GM23338 (cell line): ENCODE data around the gene LRRC26.

Experiments used
- CREB1 ChIP-seq: fragments of 250-450 bp; sonication (Bioruptor Pico); IDR thresholded peaks from 2 replicates; pipeline ENCODE4 v1.5.0; 2020; ENCODE audit warnings: low read depth, mild to moderate bottlenecking, moderate library complexity
- CTCF ChIP-seq, 2 experiments: fragments of 200-600 bp in 1 of 2; sonication (generic) in 1 of 2; conservative IDR thresholded peaks; 2 replicates each; pipeline versions ENCODE4 v1.5.1 to v1.6.1; 2016 to 2017; ENCODE audit warnings: antibody characterized with exemption in 2 of 2, low read depth in 2 of 2, mild to moderate bottlenecking in 2 of 2, moderate library complexity in 1 of 2
- ETS1 ChIP-seq: IDR thresholded peaks from 2 replicates; pipeline ENCODE4 v1.6.1; 2016; ENCODE audit warnings: antibody characterized with exemption
- EZH2 ChIP-seq: fragments of 200-600 bp; sonication (generic); IDR thresholded peaks from one replicate; pipeline ENCODE4 v1.8.0; 2017; ENCODE audit warnings: antibody characterized with exemption, mild to moderate bottlenecking, low read depth; ENCODE audit not compliant: unreplicated experiment
- EZH2phosphoT487 ChIP-seq: fragments of 200-600 bp; sonication (generic); IDR thresholded peaks from one replicate; pipeline ENCODE4 v1.8.1; 2018; ENCODE audit warnings: antibody characterized with exemption; ENCODE audit not compliant: unreplicated experiment
- JUNB ChIP-seq: IDR thresholded peaks from one replicate; pipeline ENCODE4 v1.6.1; 2016; ENCODE audit warnings: antibody characterized with exemption; ENCODE audit not compliant: unreplicated experiment
- NANOG ChIP-seq: IDR thresholded peaks from 2 replicates; pipeline ENCODE4 v1.6.1; 2016; ENCODE audit warnings: antibody characterized with exemption, borderline replicate concordance
- POLR2AphosphoS5 ChIP-seq: IDR thresholded peaks from 2 replicates; pipeline ENCODE4 v1.6.1; 2016; ENCODE audit warnings: antibody characterized with exemption, low read depth
- REST ChIP-seq: IDR thresholded peaks from one replicate; pipeline ENCODE4 v1.6.1; 2018; ENCODE audit warnings: antibody characterized with exemption; ENCODE audit not compliant: unreplicated experiment
- ZNF114 ChIP-seq: fragments of 250-450 bp; sonication (Bioruptor Pico); IDR thresholded peaks from 2 replicates; pipeline ENCODE4 v1.5.0; 2020; ENCODE audit warnings: mild to moderate bottlenecking, moderate library complexity
- ZNF331 ChIP-seq: fragments of 250-450 bp; sonication (Bioruptor Pico); IDR thresholded peaks from 2 replicates; pipeline ENCODE4 v1.5.0; 2020; ENCODE audit warnings: low read depth, mild to moderate bottlenecking, moderate library complexity
- ZNF462 ChIP-seq: fragments of 250-450 bp; sonication (Bioruptor Pico); IDR thresholded peaks from 2 replicates; pipeline ENCODE4 v1.5.0; 2020; ENCODE audit warnings: mild to moderate bottlenecking, moderate library complexity

- TF ChIP-seq CTCF (conservative IDR thresholded peaks at IDR 0.05; ENCODE audit: low read depth in 2 of 2), result no peak
- TF ChIP-seq EZH2, result no peak
- no peak for TF ChIP-seq POLR2AphosphoS5
- TF ChIP-seq REST, result no peak
- TF ChIP-seq CREB1 (CRISPR knock-in tag), result no peak
- TF ChIP-seq EZH2phosphoT487, result no peak
- TF ChIP-seq ZNF462 (CRISPR knock-in tag), result no peak
- no peak for TF ChIP-seq ZNF114 (CRISPR knock-in tag)
- TF ChIP-seq JUNB, result no peak
- TF ChIP-seq ETS1, result no peak
- TF ChIP-seq NANOG, result no peak
- no peak for TF ChIP-seq ZNF331
Observed at GRCh38 chr9:137136261-137136880, 33.5 kb downstream of the LRRC26 start.
